OCI-LY1 (cell line): ENCODE measurements around the gene USP7.

Experiments used
- H2AFZ ChIP-seq: fragments of 200-600 bp; sonication (generic), shearing (Covaris generic); 2 replicates; pipeline ENCODE4 v1.6.0; 2014; ENCODE audit warnings: antibody characterized with exemption, mild to moderate bottlenecking, low read length
- H3F3A ChIP-seq: fragments of 200-600 bp; sonication (generic), shearing (Covaris generic); 2 replicates; pipeline ENCODE4 v1.6.0; 2014; ENCODE audit warnings: mild to moderate bottlenecking, antibody characterized with exemption, low read length, moderate library complexity; ENCODE audit not compliant: insufficient read depth
- H3K27ac ChIP-seq: fragments of 200-600 bp; sonication (generic); 2 replicates; pipeline ENCODE4 v1.5.1; 2014; ENCODE audit warnings: low read length, mixed run types, mild to moderate bottlenecking, low read depth; ENCODE audit not compliant: poor library complexity, severe bottlenecking
- H3K27me3 ChIP-seq: fragments of 200-600 bp; sonication (generic); 2 replicates; pipeline ENCODE4 v1.6.0; 2014; ENCODE audit warnings: antibody characterized with exemption, mild to moderate bottlenecking, low read length, moderate library complexity; ENCODE audit not compliant: insufficient read depth
- H3K36me3 ChIP-seq: fragments of 200-600 bp; sonication (generic); 2 replicates; pipeline ENCODE4 v1.6.1; 2014; ENCODE audit warnings: mild to moderate bottlenecking, antibody characterized with exemption, low read length, moderate library complexity, mixed read lengths; ENCODE audit not compliant: insufficient read depth
- H3K4me1 ChIP-seq: fragments of 200-600 bp; sonication (generic); 2 replicates; pipeline ENCODE4 v1.5.1; 2014; ENCODE audit warnings: mild to moderate bottlenecking, low read length, moderate library complexity; ENCODE audit not compliant: insufficient read depth, severe bottlenecking
- H3K4me2 ChIP-seq: fragments of 200-600 bp; sonication (generic), shearing (Covaris generic); 2 replicates; pipeline ENCODE4 v1.6.1; 2014; ENCODE audit warnings: low read length
- H3K4me3 ChIP-seq: fragments of 200-600 bp; sonication (generic); 2 replicates; pipeline ENCODE4 v1.5.1; 2014; ENCODE audit warnings: low read length, low read depth, mild to moderate bottlenecking, mixed read lengths; ENCODE audit not compliant: poor library complexity, severe bottlenecking
- H3K79me2 ChIP-seq: fragments of 200-600 bp; shearing (Covaris generic); 2 replicates; pipeline ENCODE4 v1.6.1; 2016; ENCODE audit warnings: mixed run types, low read length, mixed read lengths; ENCODE audit not compliant: insufficient read depth
- H3K9ac ChIP-seq: fragments of 200-600 bp; sonication (generic), shearing (Covaris generic); 2 replicates; pipeline ENCODE4 v1.6.1; 2014; ENCODE audit warnings: mild to moderate bottlenecking, low read length, mixed read lengths
- H3K9me2 ChIP-seq: fragments of 200-600 bp; sonication (generic), shearing (Covaris generic); 2 replicates; pipeline ENCODE4 v1.6.1; 2014; ENCODE audit warnings: low read depth, mild to moderate bottlenecking, low read length, mixed read lengths
- H3K9me3 ChIP-seq: fragments of 200-600 bp; shearing (Covaris generic); 2 replicates; pipeline ENCODE4 v1.6.1; 2014; ENCODE audit warnings: low read length, mixed read lengths
- H4K20me1 ChIP-seq: fragments of 200-600 bp; sonication (generic), shearing (Covaris generic); 2 replicates; pipeline ENCODE4 v1.6.0; 2016; ENCODE audit warnings: mild to moderate bottlenecking, low read length; ENCODE audit not compliant: insufficient read depth
- EZH2 ChIP-seq: fragments of 200-600 bp; sonication (generic), shearing (Covaris generic); IDR thresholded peaks from 2 replicates; pipeline ENCODE4 v1.8.0; 2017; ENCODE audit warnings: borderline replicate concordance, mixed run types, mild to moderate bottlenecking, antibody characterized with exemption, low read length, moderate library complexity, mixed read lengths
- TF ChIP-seq, protein P1 (sequence below): fragments of 200-600 bp; sonication (generic), shearing (Covaris generic); IDR thresholded peaks from 2 replicates; pipeline ENCODE4 v1.5.1; 2017; ENCODE audit warnings: mild to moderate bottlenecking, antibody characterized with exemption, low read length, moderate library complexity, mixed read lengths

Gene USP7

DNA sequence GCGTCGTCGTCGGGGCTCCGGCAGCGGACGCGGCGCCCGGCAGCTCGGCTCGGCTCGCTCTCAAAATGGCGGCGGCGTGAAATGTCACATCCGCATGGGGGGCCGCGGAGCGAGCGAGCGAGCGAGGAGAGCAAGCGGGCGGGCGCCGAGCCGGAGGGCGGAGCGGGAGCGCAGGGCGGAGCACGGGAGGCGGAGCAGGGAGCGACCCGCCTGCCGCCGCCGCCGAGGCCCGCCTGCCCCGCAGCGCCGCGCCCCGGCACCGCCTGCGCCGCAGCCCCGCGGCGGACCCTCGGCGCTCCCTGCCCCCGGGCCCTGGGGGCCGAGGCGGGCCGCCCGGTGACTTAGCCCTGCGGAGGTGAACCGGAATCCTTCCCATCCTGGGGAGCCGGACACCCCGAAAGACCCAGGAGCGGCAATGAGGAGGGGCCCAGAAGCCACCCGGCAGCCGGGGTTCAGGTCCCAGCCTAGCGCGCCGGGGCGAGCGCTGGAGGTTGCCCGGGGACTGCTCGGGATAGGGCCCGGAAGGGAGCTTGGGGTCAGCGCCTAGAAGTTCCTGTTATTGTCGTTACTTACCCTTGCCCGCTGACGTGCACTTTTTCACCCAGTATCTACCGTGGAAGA lies at the start of gene USP7:
TSS of gene USP7 (minus strand) at position 86 of the 621 bp plus-strand sequence. CDS start 621 bp downstream, outside the sequence.
- Histone ChIP-seq H4K20me1 (no peaks in the 10 kb centered on the region), H3K36me3 (peaks cover 9% of the 10 kb centered on the region), H3K79me2 (peaks cover 42% of the 10 kb centered on the region), H3K27me3 (no peaks in the 10 kb centered on the region), H3F3A (no peaks in the 10 kb centered on the region), H3K4me1 (peaks cover 32% of the 10 kb centered on the region), H3K4me3 (peak within 1 kb of the TSS; percentile 74), H3K9me3 (no peaks in the 10 kb centered on the region), H3K9ac (peak within 1 kb of the TSS; percentile 82), H3K27ac (peak within 1 kb of the TSS; percentile 90), H3K4me2 (peak within 1 kb of the TSS; percentile 97), H3K9me2 (no peaks in the 10 kb centered on the region), H2AFZ (no peak within 1 kb of the TSS)
- TF ChIP-seq EZH2, result no peak
- TF ChIP-seq, protein P1, sequence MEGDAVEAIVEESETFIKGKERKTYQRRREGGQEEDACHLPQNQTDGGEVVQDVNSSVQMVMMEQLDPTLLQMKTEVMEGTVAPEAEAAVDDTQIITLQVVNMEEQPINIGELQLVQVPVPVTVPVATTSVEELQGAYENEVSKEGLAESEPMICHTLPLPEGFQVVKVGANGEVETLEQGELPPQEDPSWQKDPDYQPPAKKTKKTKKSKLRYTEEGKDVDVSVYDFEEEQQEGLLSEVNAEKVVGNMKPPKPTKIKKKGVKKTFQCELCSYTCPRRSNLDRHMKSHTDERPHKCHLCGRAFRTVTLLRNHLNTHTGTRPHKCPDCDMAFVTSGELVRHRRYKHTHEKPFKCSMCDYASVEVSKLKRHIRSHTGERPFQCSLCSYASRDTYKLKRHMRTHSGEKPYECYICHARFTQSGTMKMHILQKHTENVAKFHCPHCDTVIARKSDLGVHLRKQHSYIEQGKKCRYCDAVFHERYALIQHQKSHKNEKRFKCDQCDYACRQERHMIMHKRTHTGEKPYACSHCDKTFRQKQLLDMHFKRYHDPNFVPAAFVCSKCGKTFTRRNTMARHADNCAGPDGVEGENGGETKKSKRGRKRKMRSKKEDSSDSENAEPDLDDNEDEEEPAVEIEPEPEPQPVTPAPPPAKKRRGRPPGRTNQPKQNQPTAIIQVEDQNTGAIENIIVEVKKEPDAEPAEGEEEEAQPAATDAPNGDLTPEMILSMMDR, result no peak

DNA sequence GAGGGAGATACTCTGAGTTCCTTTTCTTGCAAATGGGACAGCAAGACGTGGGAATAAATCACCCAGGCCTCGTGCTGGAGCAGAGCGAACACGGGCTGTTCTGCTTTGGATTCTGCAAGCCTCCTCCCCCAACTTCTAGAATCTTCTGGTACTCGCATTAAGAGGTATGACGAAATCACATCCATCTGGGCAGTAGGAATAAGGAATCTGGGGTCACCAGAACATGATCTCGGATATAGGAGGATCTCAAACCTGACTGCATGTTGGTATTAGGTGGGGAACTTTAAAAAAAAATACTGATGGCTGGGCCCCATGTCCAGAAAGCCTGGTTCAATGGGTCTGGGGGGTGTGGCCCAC lies 49.8 kb upstream of the USP7 start:
- Histone ChIP-seq H3K9me3 (peaks cover 7% of the 10 kb centered on the region), H4K20me1 (no peaks in the 10 kb centered on the region), H3K27ac (no peak overlapping the region), H3K79me2 (no peaks in the 10 kb centered on the region), H3K4me2 (no peak overlapping the region), H3K36me3 (no peaks in the 10 kb centered on the region; the same call in 1 of the 2 replicates), H3K4me3 (no peak overlapping the region), H2AFZ (no peak overlapping the region), H3K27me3 (no peaks in the 10 kb centered on the region), H3K9ac (no peak overlapping the region), H3K9me2 (no peaks in the 10 kb centered on the region), H3K4me1 (peaks cover 2% of the 10 kb centered on the region), H3F3A (no peaks in the 10 kb centered on the region)
- TF ChIP-seq, protein P1, result no peak
- TF ChIP-seq EZH2, result no peak

DNA sequence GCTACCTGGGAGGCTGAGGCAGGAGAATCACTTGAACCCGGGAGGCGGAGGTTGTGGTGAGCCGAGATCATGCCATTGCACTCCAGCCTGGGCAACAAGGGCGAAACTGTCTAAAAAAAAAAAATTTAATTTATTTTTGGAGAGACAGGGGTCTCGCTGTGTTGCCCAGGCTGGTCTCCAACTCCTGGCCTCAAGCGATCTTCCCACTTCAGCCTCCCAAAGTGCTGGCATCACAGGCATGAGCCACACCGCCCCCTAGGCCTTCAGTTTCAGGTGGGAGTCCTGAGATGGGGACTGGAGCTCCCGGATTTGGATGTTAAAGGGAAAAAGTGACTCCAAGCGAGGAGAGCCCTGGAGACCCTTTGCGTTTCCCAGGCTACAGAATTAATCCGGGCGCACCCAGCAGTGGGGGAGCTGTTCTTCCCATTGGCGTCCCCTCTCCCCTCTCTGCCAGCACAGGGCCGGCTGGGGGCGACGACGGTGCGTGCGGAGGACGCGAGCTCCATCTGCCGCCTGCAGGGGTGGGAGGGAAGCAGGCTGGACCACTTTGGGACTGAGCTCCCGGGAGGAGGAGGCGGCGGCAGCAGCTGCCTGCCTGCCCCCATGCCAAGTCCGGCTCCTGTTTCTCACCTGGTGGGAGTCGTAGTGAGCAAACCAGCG lies 49.3 kb upstream of the USP7 start:
- Histone ChIP-seq H3K27me3 (no peaks in the 10 kb centered on the region), H3K4me2 (no peak overlapping the region), H3K4me3 (no peak overlapping the region), H3K27ac (no peak overlapping the region), H3F3A (no peaks in the 10 kb centered on the region), H3K79me2 (no peaks in the 10 kb centered on the region), H4K20me1 (no peaks in the 10 kb centered on the region), H3K36me3 (no peaks in the 10 kb centered on the region; the same call in 1 of the 2 replicates), H3K4me1 (peaks cover 5% of the 10 kb centered on the region), H3K9me2 (no peaks in the 10 kb centered on the region), H3K9ac (no peak overlapping the region), H2AFZ (no peak overlapping the region), H3K9me3 (peaks cover 7% of the 10 kb centered on the region)
- TF ChIP-seq EZH2, result no peak
- TF ChIP-seq, protein P1, result no peak
